ENCODE results near the gene TBC1D2B. TPM values are rescaled to one million over a fixed set of nuclear protein-coding genes. Genes with fewer than 3 reads are reported as not detected.

The TBC1D2B gene
- total and polyA plus RNA-seq, 2 of the 4 experiments (the other 2 are of a cell fraction): 17.7 to 28.3 TPM

GRCh38 chr15:78056714-78057269 lies 20.7 kb downstream of the TBC1D2B start:
- intact Hi-C loops (cut with micrococcal nuclease) (no loop called here), in situ Hi-C loops (cut with MboI; ENCODE audit: low sequenced_read_pairs) (no loop called here), dilution Hi-C loops (cut with HindIII; ENCODE audit: low sequenced_read_pairs, unreplicated experiment) (no loop called here)
- Histone ChIP-seq H4K5ac (ENCODE audit: low read depth, low read length) (peak overlapping the region; percentile 28), H3K4ac (ENCODE audit: low read depth, low read length) (peak overlapping the region; percentile 89), H3K79me1 (ENCODE audit: low read depth in 1 of 2, low read length in 2 of 2) (peaks cover 39 to 83% of the 10 kb centered on the region in 2 experiments), H3K36me3 (ENCODE audit: control insufficient read depth, insufficient read depth, low read length) (peaks cover 9% of the 10 kb centered on the region), H3K27ac (ENCODE audit: insufficient read depth, low read length) (peak overlapping the region; percentile 16; the same call in 1 of the 2 replicates), H3K4me3 (ENCODE audit: insufficient read depth, low read depth, low read length) (no peak overlapping the region), H2AFZ (replicated peaks; ENCODE audit: low read length, poor library complexity) (peak overlapping the region; percentile 51), H3K23ac (ENCODE audit: low read depth, low read length) (peak overlapping the region; percentile 49; the same call in 1 of the 2 replicates), H4K8ac (ENCODE audit: low read depth in 2 of 2, low read length in 2 of 2) (peak overlapping the region in 1 of 2 experiments; percentile 86; a peak in 2 of 4 replicates), H2AK9ac (replicated peaks; ENCODE audit: low read depth, low read length, poor library complexity) (peak overlapping the region; percentile 75), H3K9ac (ENCODE audit: low read depth, low read length) (peak overlapping the region; percentile 43), H2AK5ac (ENCODE audit: low read depth, low read length) (peak overlapping the region; percentile 90), H2BK5ac (ENCODE audit: low read depth, low read length, poor library complexity, severe bottlenecking) (peak overlapping the region; percentile 53), H2BK20ac (ENCODE audit: low read depth, low read length) (peak overlapping the region; percentile 72), H3K14ac (replicated peaks; ENCODE audit: low read depth, low read length) (peak overlapping the region; percentile 88), H3K9me1 (ENCODE audit: insufficient read depth, low read length) (peaks cover 42% of the 10 kb centered on the region), H3K56ac (ENCODE audit: extremely low read depth, insufficient read depth, low read length) (no peak overlapping the region), H3K4me2 (ENCODE audit: low read depth, low read length) (peak overlapping the region; percentile 59), H4K20me1 (ENCODE audit: insufficient read depth, low read length) (peaks cover 53% of the 10 kb centered on the region), H3K18ac (ENCODE audit: low read depth, low read length) (0 out of 2 replicates have a peak overlapping the region, but pooled peaks have one; percentile 19), H3K4me1 (ENCODE audit: control insufficient read depth, insufficient read depth, low read length) (peaks cover 31% of the 10 kb centered on the region), H4K91ac (ENCODE audit: insufficient read depth, low read depth, low read length) (peak overlapping the region; percentile 64), H2BK120ac (ENCODE audit: low read depth, low read length) (peak overlapping the region; percentile 80), H3K27me3 (ENCODE audit: control insufficient read depth, insufficient read depth, low read length) (no peaks in the 10 kb centered on the region), H3K9me3 (ENCODE audit: control insufficient read depth, insufficient read depth, low read length) (no peaks in the 10 kb centered on the region), H2BK15ac (ENCODE audit: low read depth, low read length) (peak overlapping the region; percentile 76; the same call in 2 of the 3 replicates)
- DNase-seq (peak; percentile 45), ATAC-seq (ENCODE audit: low read depth) (peak; percentile 44)
- TF ChIP-seq MAFK (IDR thresholded peaks at IDR 0.05; ENCODE audit: low read depth, low read length): no peak
- no peak for TF ChIP-seq BHLHE40 (IDR thresholded peaks at IDR 0.05; ENCODE audit: low read depth, low read length)
- peak; percentile 27; the same call in 1 of the 2 replicates for TF ChIP-seq FOS (IDR thresholded peaks at IDR 0.05; ENCODE audit: low read depth, low read length)
- TF ChIP-seq, protein P1, sequence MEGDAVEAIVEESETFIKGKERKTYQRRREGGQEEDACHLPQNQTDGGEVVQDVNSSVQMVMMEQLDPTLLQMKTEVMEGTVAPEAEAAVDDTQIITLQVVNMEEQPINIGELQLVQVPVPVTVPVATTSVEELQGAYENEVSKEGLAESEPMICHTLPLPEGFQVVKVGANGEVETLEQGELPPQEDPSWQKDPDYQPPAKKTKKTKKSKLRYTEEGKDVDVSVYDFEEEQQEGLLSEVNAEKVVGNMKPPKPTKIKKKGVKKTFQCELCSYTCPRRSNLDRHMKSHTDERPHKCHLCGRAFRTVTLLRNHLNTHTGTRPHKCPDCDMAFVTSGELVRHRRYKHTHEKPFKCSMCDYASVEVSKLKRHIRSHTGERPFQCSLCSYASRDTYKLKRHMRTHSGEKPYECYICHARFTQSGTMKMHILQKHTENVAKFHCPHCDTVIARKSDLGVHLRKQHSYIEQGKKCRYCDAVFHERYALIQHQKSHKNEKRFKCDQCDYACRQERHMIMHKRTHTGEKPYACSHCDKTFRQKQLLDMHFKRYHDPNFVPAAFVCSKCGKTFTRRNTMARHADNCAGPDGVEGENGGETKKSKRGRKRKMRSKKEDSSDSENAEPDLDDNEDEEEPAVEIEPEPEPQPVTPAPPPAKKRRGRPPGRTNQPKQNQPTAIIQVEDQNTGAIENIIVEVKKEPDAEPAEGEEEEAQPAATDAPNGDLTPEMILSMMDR (conservative IDR thresholded peaks at IDR 0.05; ENCODE audit: low read depth, low read length): no peak
- no TSS peak for BruUV-seq (replicated peaks)
- no CpG with 5 or more reads among the region's 2 CpGs for WGBS, 2 experiments (ENCODE audit: extremely low coverage in 2 of 2, insufficient read length in 1 of 2)
- CTCF ChIA-PET: no interaction called here
- POLR2A ChIA-PET (ENCODE audit: unreplicated experiment): no interaction called here

All from IMR-90 (cell line).